ENCODE results near the gene MVK.

MVK gene

DNA sequence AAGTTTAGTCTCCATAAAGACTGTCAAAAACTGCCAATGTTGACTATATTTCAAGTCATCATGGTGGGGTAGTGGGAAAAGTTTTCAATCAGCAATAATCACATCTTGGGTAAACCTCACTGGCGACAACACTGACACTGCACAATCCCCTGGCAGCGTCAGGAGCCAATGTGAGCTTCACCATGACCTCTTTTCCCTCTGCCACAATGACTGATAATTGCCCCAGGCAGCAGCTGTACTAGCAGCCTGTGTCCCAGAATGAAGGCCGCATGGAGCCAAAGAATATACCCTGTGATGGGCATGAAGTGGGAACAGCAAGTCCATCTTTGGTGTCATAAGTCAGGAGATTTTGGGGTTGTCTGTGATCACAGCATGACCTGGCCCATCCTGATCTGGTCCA is 5.6 kb upstream of the MVK start:
- no peak for DNase-seq (ENCODE audit: low spot score)
- TF ChIP-seq, protein P1, sequence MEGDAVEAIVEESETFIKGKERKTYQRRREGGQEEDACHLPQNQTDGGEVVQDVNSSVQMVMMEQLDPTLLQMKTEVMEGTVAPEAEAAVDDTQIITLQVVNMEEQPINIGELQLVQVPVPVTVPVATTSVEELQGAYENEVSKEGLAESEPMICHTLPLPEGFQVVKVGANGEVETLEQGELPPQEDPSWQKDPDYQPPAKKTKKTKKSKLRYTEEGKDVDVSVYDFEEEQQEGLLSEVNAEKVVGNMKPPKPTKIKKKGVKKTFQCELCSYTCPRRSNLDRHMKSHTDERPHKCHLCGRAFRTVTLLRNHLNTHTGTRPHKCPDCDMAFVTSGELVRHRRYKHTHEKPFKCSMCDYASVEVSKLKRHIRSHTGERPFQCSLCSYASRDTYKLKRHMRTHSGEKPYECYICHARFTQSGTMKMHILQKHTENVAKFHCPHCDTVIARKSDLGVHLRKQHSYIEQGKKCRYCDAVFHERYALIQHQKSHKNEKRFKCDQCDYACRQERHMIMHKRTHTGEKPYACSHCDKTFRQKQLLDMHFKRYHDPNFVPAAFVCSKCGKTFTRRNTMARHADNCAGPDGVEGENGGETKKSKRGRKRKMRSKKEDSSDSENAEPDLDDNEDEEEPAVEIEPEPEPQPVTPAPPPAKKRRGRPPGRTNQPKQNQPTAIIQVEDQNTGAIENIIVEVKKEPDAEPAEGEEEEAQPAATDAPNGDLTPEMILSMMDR (IDR thresholded peaks at IDR 0.05; ENCODE audit: extremely low read depth, insufficient read depth, missing control alignments) = no peak
- in situ Hi-C loops (cut with MboI; ENCODE audit: low pct_unique_long_range_greater_than_20kb, low sequenced_read_pairs, unreplicated experiment) = no loop called here

DNA sequence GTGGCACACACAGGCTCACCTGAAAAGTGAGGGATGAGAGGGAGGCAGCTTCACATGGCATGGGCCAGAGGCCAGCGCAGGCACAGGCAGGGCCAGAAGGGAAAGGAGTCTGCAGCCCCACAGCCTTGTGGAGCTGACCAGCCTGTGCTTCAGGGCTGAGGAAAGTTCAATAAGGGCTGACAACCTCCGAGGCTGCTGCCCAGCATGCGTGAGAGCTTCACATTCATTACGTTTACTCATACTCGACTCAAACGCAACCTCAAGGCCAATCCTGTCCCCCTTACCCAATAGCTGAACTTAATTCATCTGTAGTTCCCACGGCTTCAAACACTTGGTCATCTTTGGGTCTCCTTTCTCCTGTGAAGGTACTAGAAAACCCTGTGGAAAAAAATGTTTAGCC is 5.1 kb upstream of the MVK start:
- no peak for DNase-seq (ENCODE audit: low spot score)
- in situ Hi-C loops (cut with MboI; ENCODE audit: low pct_unique_long_range_greater_than_20kb, low sequenced_read_pairs, unreplicated experiment) = no loop called here
- TF ChIP-seq, protein P1 (IDR thresholded peaks at IDR 0.05; ENCODE audit: extremely low read depth, insufficient read depth, missing control alignments) = no peak

- in situ Hi-C loops (cut with MboI; ENCODE audit: low pct_unique_long_range_greater_than_20kb, low sequenced_read_pairs, unreplicated experiment) = no loop called here
- no peak for DNase-seq (ENCODE audit: low spot score)
- TF ChIP-seq, protein P1 (IDR thresholded peaks at IDR 0.05; ENCODE audit: extremely low read depth, insufficient read depth, missing control alignments) = no peak
These were observed 1.7 kb upstream of the MVK start for GRCh38 chr12:109571773-109572505.

- DNase-seq (ENCODE audit: low spot score) = no peak
- in situ Hi-C loops (cut with MboI; ENCODE audit: low pct_unique_long_range_greater_than_20kb, low sequenced_read_pairs, unreplicated experiment) = no loop called here
- TF ChIP-seq, protein P1 (IDR thresholded peaks at IDR 0.05; ENCODE audit: extremely low read depth, insufficient read depth, missing control alignments) = no peak
These were observed 1.1 kb upstream of the MVK start for GRCh38 chr12:109572506-109572845.

DNA sequence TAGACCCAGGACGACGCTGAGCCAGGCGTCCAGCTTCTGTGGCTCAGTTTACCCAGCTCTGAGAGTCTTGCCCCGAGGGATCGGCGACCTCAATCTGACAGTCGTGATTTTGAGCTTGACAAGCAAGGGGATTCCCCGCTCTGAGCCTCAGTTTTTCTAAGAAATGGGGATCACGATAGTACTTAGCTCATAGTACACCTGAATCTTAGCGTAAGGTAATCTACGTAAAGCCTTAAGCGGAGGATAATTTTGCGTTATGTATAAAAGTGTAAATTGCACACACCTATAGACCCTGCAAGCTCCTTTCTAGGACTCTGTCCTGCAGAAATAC is 285 bp downstream of the MVK start:
- in situ Hi-C loops (cut with MboI; ENCODE audit: low pct_unique_long_range_greater_than_20kb, low sequenced_read_pairs, unreplicated experiment) = no loop called here
- TF ChIP-seq, protein P1 (IDR thresholded peaks at IDR 0.05; ENCODE audit: extremely low read depth, insufficient read depth, missing control alignments) = no peak
- no peak for DNase-seq (ENCODE audit: low spot score)

DNA sequence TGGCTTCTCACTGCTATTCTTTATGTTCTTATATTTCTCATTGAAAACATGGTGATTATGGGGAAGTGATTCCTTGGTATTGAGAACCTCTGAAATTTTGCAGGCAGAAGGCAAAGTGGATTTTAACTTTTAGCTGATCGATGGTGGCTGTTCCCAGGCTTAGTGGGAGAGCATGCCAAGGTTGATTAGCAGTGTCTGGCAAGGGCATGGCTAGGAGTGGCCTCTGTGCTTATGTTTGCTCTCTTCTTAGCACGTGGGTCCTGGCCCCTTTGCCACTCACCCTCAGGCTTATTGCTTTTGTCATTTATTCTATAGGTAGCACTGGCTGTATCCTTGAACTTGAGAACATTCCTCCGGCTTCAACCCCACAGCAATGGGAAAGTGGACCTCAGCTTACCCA is 2.1 kb downstream of the MVK start:
- in situ Hi-C loops (cut with MboI; ENCODE audit: low pct_unique_long_range_greater_than_20kb, low sequenced_read_pairs, unreplicated experiment) = no loop called here
- no peak for DNase-seq (ENCODE audit: low spot score)
- TF ChIP-seq, protein P1 (IDR thresholded peaks at IDR 0.05; ENCODE audit: extremely low read depth, insufficient read depth, missing control alignments) = no peak

- in situ Hi-C loops (cut with MboI; ENCODE audit: low pct_unique_long_range_greater_than_20kb, low sequenced_read_pairs, unreplicated experiment) = no loop called here
- TF ChIP-seq, protein P1 (IDR thresholded peaks at IDR 0.05; ENCODE audit: extremely low read depth, insufficient read depth, missing control alignments) = no peak
- no peak for DNase-seq (ENCODE audit: low spot score)
These were observed 3.7 kb downstream of the MVK start for GRCh38 chr12:109577311-109577710.

Measured in GM13977 (cell line).